Calu3 (cell line): ENCODE measurements around the gene MPHOSPH9. TPM values are rescaled to one million over a fixed set of nuclear protein-coding genes. Genes with fewer than 3 reads are reported as not detected.

Source experiments
- BruUV-seq: library from RNA; stranded (reverse); fragments of 400-500 nt; replicated peaks from 2 replicates; lab custom pipeline; 2021; lab: Mats Ljungman, UMichigan
- CTCF ChIA-PET: fragments of 300-600 bp; sonication (Branson Sonifier 250); formaldehyde crosslinking; loops from one replicate; lab custom pipeline; 2022; ENCODE audit warnings: antibody characterized with exemption; lab: Charles Lee
- DNase-seq: peaks from one replicate; pipeline ENCODE4 v3.0.0; 2022
- H3K27ac Mint-ChIP-seq: one replicate; pipeline ENCODE4 v1.8.0; 2022; ENCODE audit warnings: mixed read lengths; ENCODE audit not compliant: unreplicated experiment
- H3K27me3 Mint-ChIP-seq: one replicate; pipeline ENCODE4 v1.8.0; 2022; ENCODE audit warnings: mixed read lengths; ENCODE audit not compliant: unreplicated experiment
- H3K36me3 Mint-ChIP-seq: one replicate; pipeline ENCODE4 v1.8.0; 2022; ENCODE audit warnings: mild to moderate bottlenecking, moderate library complexity, mixed read lengths; ENCODE audit not compliant: insufficient read depth, unreplicated experiment
- H3K4me1 Mint-ChIP-seq: one replicate; pipeline ENCODE4 v1.8.0; 2022; ENCODE audit warnings: mild to moderate bottlenecking, low read depth, mixed read lengths; ENCODE audit not compliant: unreplicated experiment
- H3K4me3 Mint-ChIP-seq: one replicate; pipeline ENCODE4 v1.8.0; 2022; ENCODE audit warnings: mild to moderate bottlenecking, low read depth, moderate library complexity, mixed read lengths; ENCODE audit not compliant: unreplicated experiment
- H3K9me3 Mint-ChIP-seq: one replicate; pipeline ENCODE4 v1.8.0; 2022; ENCODE audit warnings: low read depth, mixed read lengths; ENCODE audit not compliant: unreplicated experiment
- intact Hi-C: fragments of 100-400 bp; cut with micrococcal nuclease; formaldehyde crosslinking; loops from one replicate; pipeline ENCODE4 v1.10.0; 2022; ENCODE audit not compliant: unreplicated experiment
- total RNA-seq: library from RNA; stranded (reverse); gene quantifications from 2 replicates; pipeline ENCODE4 v1.2.3, GENCODE V29; 2022
- TF ChIP-seq, protein P1 (sequence below): fragments of 200-600 bp; IDR thresholded peaks from one replicate; pipeline ENCODE4 v1.8.0; 2022; ENCODE audit warnings: antibody characterized with exemption; ENCODE audit not compliant: unreplicated experiment

Gene MPHOSPH9
- total RNA-seq, 1 experiment from 2014 or later: 69.5 TPM

DNA sequence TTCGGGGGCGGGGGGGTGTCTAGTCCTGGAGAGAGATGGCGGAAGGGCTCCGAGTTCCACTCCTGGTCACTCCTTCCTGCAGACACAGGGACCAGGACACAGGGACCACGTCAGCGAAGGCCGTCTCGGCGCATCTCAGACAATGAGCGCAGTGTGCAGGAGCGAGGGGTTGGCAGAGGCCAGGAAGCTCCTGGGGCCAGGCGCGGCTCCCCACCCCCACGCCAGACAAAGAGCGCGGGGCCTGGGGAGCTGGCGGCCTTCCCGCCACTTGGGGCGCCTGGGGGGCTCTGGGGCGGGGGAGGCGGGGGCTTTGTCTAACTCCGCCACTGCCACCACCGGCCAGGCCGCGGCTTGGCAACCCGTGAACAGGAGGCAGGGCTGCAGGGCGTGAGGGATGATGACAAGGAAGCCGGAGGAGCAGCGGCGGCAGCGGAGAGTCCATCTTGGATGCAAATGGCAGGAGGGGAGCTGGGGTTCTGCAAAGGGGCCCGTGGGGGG is 36.5 kb upstream of the MPHOSPH9 start:
- intact Hi-C loops: no loop called here
- Mint-ChIP-seq H3K36me3 (peaks cover 33% of the 10 kb centered on the region), H3K4me1 (no peaks in the 10 kb centered on the region), H3K27me3 (no peaks in the 10 kb centered on the region), H3K9me3 (no peaks in the 10 kb centered on the region), H3K4me3 (peak overlapping the region; percentile 78), H3K27ac (peak overlapping the region; percentile 52)
- TF ChIP-seq, protein P1, sequence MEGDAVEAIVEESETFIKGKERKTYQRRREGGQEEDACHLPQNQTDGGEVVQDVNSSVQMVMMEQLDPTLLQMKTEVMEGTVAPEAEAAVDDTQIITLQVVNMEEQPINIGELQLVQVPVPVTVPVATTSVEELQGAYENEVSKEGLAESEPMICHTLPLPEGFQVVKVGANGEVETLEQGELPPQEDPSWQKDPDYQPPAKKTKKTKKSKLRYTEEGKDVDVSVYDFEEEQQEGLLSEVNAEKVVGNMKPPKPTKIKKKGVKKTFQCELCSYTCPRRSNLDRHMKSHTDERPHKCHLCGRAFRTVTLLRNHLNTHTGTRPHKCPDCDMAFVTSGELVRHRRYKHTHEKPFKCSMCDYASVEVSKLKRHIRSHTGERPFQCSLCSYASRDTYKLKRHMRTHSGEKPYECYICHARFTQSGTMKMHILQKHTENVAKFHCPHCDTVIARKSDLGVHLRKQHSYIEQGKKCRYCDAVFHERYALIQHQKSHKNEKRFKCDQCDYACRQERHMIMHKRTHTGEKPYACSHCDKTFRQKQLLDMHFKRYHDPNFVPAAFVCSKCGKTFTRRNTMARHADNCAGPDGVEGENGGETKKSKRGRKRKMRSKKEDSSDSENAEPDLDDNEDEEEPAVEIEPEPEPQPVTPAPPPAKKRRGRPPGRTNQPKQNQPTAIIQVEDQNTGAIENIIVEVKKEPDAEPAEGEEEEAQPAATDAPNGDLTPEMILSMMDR: no peak
- CTCF ChIA-PET: interaction anchor here (0.7 to 1.5 kb wide), 2 partner anchors 31 to 93 kb away, joined by 3 to 4 read pairs; no protein-coding TSS in a partner anchor
- BruUV-seq: no TSS peak
- DNase-seq: no peak

DNA sequence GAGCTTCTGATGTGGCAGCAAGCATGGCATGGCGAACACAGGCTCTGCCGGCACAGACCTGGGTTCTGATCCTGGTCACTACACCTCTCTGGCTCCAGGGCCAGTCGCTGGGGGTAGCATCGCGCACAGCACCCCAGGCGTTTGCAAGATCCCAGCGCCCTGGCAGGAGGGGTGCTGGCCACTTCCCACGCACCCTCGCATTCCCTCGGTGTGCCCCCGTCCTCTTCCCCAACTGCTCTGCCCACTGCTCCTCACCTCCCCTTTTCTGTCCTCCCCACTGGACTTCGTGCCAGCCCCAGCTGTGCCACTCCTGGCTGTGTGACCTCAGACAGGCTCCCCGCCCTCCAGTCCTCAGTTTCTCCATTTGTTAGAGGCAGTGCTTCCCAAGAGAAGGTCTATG is 35.9 kb upstream of the MPHOSPH9 start:
- TF ChIP-seq, protein P1: no peak
- Mint-ChIP-seq H3K27me3 (no peaks in the 10 kb centered on the region), H3K9me3 (no peaks in the 10 kb centered on the region), H3K36me3 (peaks cover 37% of the 10 kb centered on the region), H3K4me1 (no peaks in the 10 kb centered on the region), H3K4me3 (peak overlapping the region; percentile 78), H3K27ac (no peak overlapping the region)
- intact Hi-C loops: no loop called here
- DNase-seq: no peak
- CTCF ChIA-PET: interaction anchor here (0.7 to 1.5 kb wide), 2 partner anchors 31 to 92 kb away, joined by 3 to 4 read pairs; no protein-coding TSS in a partner anchor
- BruUV-seq: no TSS peak

DNA sequence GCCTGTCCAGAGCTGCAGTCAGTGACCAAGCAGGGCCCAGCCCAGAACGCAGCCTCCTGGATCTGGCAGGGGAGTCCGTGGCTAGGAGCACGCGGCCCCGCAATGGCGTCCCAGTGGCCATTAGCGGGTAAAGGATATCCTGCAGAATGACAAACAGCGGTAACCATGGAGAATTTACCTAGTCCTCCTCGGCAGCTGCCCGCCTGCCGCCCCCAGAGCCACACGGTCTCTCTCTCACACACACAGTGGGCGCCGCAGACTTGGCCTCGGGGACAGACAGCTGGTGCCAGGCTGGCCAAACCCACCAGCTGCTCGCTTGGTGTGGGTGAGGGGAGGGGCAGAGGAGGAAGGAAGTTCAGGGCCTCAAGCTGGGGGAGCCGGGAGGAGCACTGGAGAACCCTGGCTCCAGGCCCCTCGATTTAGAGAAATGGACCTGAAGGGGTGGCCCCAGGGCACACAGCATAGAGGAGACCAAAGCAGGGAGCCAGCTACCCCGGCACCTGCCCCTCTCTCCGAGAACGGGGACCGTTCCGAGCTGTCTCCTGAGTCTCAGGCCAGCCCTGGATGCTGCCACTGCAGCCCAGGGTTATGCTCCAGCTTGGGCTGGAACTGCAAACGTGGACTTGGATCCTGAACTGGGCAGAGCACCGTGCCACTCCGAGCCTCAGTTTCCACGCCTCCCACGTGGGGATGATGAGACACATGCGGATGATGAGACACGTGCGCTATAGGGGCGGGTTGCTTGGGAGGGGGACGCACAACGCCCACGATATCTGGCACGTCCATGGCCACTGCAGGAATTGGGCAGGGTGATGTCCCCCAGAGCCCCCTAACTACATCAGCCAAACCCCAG is 35.3 kb upstream of the MPHOSPH9 start:
- no peak for DNase-seq
- no TSS peak for BruUV-seq
- Mint-ChIP-seq H3K9me3 (no peaks in the 10 kb centered on the region), H3K4me1 (no peaks in the 10 kb centered on the region), H3K27me3 (no peaks in the 10 kb centered on the region), H3K4me3 (no peak overlapping the region), H3K27ac (no peak overlapping the region), H3K36me3 (peaks cover 42% of the 10 kb centered on the region)
- CTCF ChIA-PET: interaction anchor here (0.7 kb wide), 1 partner anchor 8 kb away, joined by 3 read pairs; no protein-coding TSS in a partner anchor
- TF ChIP-seq, protein P1: no peak
- intact Hi-C loops: no loop called here

DNA sequence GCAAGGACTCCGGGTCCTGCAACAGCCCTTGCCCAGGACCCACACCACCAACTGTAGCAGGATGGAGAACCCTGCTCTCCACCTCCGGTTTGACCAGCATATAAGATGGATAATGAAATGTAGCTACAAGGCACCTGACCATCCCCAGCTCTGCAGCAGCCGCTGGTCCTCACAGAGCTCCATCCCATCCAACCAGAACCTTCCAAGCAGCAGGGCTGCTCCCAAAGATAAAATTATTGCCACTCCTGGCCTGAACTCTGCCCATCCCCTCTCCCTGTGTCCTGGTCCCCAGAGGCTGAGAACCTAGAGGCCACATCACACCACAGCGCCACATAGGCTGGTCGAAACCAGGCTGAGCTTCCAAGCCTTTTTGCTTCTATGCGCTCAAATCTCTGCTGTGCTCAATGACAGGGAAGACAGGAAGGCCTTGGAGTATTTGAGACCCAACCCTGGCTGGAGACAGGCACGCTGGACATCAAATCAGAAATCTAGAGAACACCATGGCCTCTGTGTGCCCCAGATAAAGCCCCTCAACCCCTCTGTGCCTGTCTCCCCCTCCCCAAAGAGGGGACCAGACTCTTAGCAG is 34.5 kb upstream of the MPHOSPH9 start:
- no peak overlapping the region for H3K4me3 Mint-ChIP-seq
- no peaks in the 10 kb centered on the region for H3K27me3 Mint-ChIP-seq
- H3K9me3 Mint-ChIP-seq: no peaks in the 10 kb centered on the region
- H3K27ac Mint-ChIP-seq: no peak overlapping the region
- no TSS peak for BruUV-seq
- no peaks in the 10 kb centered on the region for H3K4me1 Mint-ChIP-seq
- DNase-seq: no peak
- intact Hi-C loops: no loop called here
- H3K36me3 Mint-ChIP-seq: peaks cover 42% of the 10 kb centered on the region
- CTCF ChIA-PET: no interaction called here
- TF ChIP-seq, protein P1: no peak
